Karpas-422 (cell line): ENCODE data around the gene GPER1. TPM values are rescaled to one million over a fixed set of nuclear protein-coding genes. Genes with fewer than 3 reads are reported as not detected.
"Not testable (repeated sequence)": the region's sequence is repeated elsewhere in the genome, so short reads cannot be mapped to it uniquely, and the experiment has no call there.

ENCODE experiments used
- DNase-seq: peaks from one replicate; pipeline ENCODE4 v3.0.0-alpha.2; 2015
- H2AFZ ChIP-seq: fragments of 200-600 bp; sonication (generic); 2 replicates; pipeline ENCODE4 v1.6.1; 2014; ENCODE audit warnings: antibody characterized with exemption, low read length, mixed read lengths
- H3K27ac ChIP-seq: fragments of 200-600 bp; sonication (generic); 2 replicates; pipeline ENCODE4 v1.5.1; 2014; ENCODE audit warnings: mild to moderate bottlenecking, low read length, moderate library complexity
- H3K27me3 ChIP-seq: fragments of 200-600 bp; sonication (generic); 2 replicates; pipeline ENCODE4 v1.6.1; 2014; ENCODE audit warnings: low read length, mixed read lengths
- H3K36me3 ChIP-seq: fragments of 200-600 bp; sonication (generic); 2 replicates; pipeline ENCODE4 v1.6.1; 2014; ENCODE audit warnings: low read length, mixed read lengths; ENCODE audit not compliant: insufficient read depth
- H3K4me1 ChIP-seq: fragments of 200-600 bp; sonication (generic); 2 replicates; pipeline ENCODE4 v1.6.1; 2014; ENCODE audit warnings: mild to moderate bottlenecking, low read length, mixed read lengths
- H3K4me2 ChIP-seq: fragments of 200-600 bp; sonication (generic); 2 replicates; pipeline ENCODE4 v1.6.1; 2014; ENCODE audit warnings: low read length, low read depth, mild to moderate bottlenecking; ENCODE audit not compliant: poor library complexity, severe bottlenecking
- H3K4me3 ChIP-seq: fragments of 200-600 bp; sonication (generic); 2 replicates; pipeline ENCODE4 v1.5.1; 2014; ENCODE audit warnings: mild to moderate bottlenecking, antibody characterized with exemption, low read length, mixed read lengths
- H3K79me2 ChIP-seq: fragments of 200-600 bp; sonication (generic); 2 replicates; pipeline ENCODE4 v1.6.1; 2014; ENCODE audit warnings: mild to moderate bottlenecking, low read length, mixed read lengths
- H3K9ac ChIP-seq: fragments of 200-600 bp; sonication (generic); 2 replicates; pipeline ENCODE4 v1.6.0; 2014; ENCODE audit warnings: low read length
- H3K9me2 ChIP-seq: fragments of 200-600 bp; sonication (generic), shearing (Covaris generic); replicated peaks from 2 replicates; pipeline ENCODE4 v1.6.0; 2014; ENCODE audit warnings: mild to moderate bottlenecking, low read length, moderate library complexity; ENCODE audit not compliant: insufficient read depth
- H3K9me3 ChIP-seq: fragments of 300-700, 200-600 bp; sonication (generic); 2 replicates; pipeline ENCODE4 v1.6.1; 2014; ENCODE audit warnings: low read length, mixed read lengths
- H4K20me1 ChIP-seq: fragments of 200-600 bp; sonication (generic); 2 replicates; pipeline ENCODE4 v1.6.1; 2014; ENCODE audit warnings: mild to moderate bottlenecking, antibody characterized with exemption, low read length, low read depth; ENCODE audit not compliant: insufficient read depth
- total RNA-seq: library from RNA; depleted of rRNA; stranded (reverse); fragments of >200 nt; shearing (Covaris generic); gene quantifications from 2 replicates; pipeline ENCODE4 v1.2.3, GENCODE V29; 2014; ENCODE audit warnings: low replicate concordance

Gene GPER1
- total RNA-seq, 1 experiment from 2014 or later: not detected

DNA sequence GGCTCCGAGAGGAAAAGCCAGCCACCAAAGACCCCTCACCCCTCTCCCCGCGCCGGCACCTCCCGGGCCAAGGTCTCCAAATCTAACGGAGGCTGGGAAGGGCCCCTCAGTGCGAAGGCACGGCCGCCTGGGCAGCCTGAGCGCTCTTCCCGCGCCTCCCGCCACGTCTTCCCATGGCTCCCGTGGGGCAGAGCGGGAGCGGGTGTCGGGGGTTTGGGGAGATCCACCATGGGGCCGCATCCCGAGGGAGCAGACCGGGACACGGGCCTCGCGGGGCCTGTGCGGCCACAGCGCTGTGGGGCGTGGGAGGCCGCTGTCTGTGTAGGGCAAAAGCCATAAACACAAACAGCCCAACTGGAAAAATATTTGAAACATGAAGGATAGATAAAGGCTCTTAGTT is 22.4 kb downstream of the GPER1 start:
- Histone ChIP-seq H3K4me3 (no peak overlapping the region), H3K27ac (no peak overlapping the region), H4K20me1 (peaks cover 28% of the 10 kb centered on the region; the same call in 1 of the 2 replicates), H2AFZ (no peak overlapping the region), H3K36me3 (no peaks in the 10 kb centered on the region), H3K9me2 (no peaks in the 10 kb centered on the region), H3K9ac (no peak overlapping the region), H3K27me3 (no peaks in the 10 kb centered on the region), H3K4me2 (no peak overlapping the region), H3K79me2 (no peaks in the 10 kb centered on the region), H3K9me3 (no peaks in the 10 kb centered on the region), H3K4me1 (no peaks in the 10 kb centered on the region)
- no peak for DNase-seq

DNA sequence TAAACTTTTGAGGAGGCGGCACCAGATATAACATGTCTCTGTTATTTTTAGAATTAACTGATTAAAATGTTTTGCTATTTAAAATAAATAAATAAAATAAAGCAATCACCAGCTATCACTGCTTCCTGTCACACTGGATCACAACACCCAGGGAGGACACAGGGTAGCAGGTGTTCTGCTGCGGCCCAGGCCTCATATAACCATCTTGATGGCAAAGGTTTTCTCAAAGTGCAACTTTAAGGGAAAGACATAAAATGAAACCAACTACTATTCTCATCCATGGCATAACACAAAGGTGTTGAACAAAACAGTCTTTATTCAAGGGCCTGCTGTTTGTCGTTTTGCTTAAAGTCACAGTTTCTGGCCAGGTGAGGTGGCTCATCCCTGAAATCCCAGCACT is 23.2 kb downstream of the GPER1 start:
- H3K79me2 ChIP-seq: no peaks in the 10 kb centered on the region
- no peak overlapping the region for H3K9ac ChIP-seq
- no peaks in the 10 kb centered on the region for H3K36me3 ChIP-seq
- no peak for DNase-seq
- H3K27me3 ChIP-seq: no peaks in the 10 kb centered on the region
- no peak overlapping the region for H3K4me2 ChIP-seq
- H3K27ac ChIP-seq: no peak overlapping the region
- no peak overlapping the region for H3K4me3 ChIP-seq
- no peaks in the 10 kb centered on the region for H3K9me3 ChIP-seq
- H3K4me1 ChIP-seq: no peaks in the 10 kb centered on the region
- peaks cover 23% of the 10 kb centered on the region; the same call in 1 of the 2 replicates for H4K20me1 ChIP-seq
- H3K9me2 ChIP-seq: no peaks in the 10 kb centered on the region
- H2AFZ ChIP-seq: no peak overlapping the region

DNA sequence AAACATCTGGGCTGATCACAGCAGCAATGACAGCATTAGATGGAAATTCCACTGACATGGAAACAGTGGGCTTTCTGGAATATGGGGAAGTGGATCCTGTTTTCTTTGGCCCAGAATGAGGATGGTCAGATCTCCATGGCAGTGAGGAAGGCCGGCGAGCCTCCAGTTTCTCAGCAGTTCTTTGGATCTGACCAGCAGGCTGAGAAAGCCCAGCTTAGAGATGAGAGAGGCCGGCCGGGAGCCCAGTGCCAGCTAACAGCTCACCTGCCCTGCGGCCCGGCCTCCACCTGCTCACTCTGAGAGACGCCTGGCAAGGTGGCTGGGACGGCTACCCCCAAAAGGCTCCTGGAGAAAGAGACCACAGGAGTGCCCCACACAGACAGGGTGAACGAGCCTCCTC is 24.2 kb downstream of the GPER1 start:
- Histone ChIP-seq H3K27me3 (no peaks in the 10 kb centered on the region), H3K36me3 (no peaks in the 10 kb centered on the region), H3K4me1 (no peaks in the 10 kb centered on the region), H3K9me2 (no peaks in the 10 kb centered on the region), H3K27ac (no peak overlapping the region), H4K20me1 (peaks cover 14% of the 10 kb centered on the region; the same call in 1 of the 2 replicates), H3K79me2 (no peaks in the 10 kb centered on the region), H3K9me3 (no peaks in the 10 kb centered on the region), H3K9ac (no peak overlapping the region), H3K4me3 (no peak overlapping the region), H3K4me2 (no peak overlapping the region), H2AFZ (no peak overlapping the region)
- DNase-seq: no peak

DNA sequence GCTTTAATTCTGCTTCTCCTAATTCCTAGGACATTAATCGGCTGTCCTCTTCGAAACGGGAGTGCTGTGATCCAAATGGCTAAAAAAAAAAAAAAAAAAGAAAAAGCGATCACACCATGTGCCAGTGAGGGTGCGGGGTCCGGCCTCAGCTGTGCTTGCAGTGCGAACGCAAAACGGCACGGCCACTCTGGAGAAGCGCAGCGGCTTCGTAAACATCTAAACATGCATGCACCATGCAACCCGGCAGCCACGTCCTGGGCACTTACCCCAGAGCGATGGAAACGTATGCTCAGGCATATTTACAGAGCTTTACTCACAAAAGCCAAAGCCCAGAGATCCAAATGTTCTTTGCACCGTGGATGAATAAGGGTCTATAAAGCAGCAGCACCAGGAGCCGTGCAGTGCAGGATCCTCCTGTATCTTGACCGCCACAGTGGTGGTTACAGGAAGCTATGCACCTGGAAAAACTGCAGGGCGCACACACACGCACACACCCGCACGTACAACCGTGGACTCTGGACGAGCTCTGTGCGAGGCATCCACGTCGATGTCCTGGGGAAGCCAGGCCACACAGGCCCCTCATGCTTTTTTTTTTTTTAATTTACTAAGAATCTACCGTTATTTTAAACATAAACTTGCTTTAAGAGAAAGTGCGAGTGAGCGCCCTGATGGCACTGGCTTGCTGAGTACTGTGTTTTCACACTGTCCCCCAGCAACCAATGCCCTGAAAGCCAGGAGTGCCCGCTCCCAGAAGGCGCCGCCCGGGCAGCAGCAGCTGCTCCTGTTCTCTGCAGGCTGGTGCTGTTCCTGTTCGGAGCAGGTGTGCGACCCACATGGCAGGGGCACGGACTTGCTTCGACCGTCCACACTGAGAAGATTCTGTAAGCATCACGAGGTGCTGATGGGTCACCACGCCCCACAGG is 25.0 kb downstream of the GPER1 start:
- Histone ChIP-seq H3K9me3 (no peaks in the 10 kb centered on the region), H3K36me3 (no peaks in the 10 kb centered on the region), H3K27ac (no peak overlapping the region), H3K27me3 (no peaks in the 10 kb centered on the region), H3K4me2 (no peak overlapping the region), H3K4me1 (no peaks in the 10 kb centered on the region), H3K79me2 (no peaks in the 10 kb centered on the region), H3K4me3 (no peak overlapping the region), H2AFZ (no peak overlapping the region), H3K9me2 (no peaks in the 10 kb centered on the region), H4K20me1 (peaks cover 9% of the 10 kb centered on the region; the same call in 1 of the 2 replicates), H3K9ac (no peak overlapping the region)
- no peak for DNase-seq

DNA sequence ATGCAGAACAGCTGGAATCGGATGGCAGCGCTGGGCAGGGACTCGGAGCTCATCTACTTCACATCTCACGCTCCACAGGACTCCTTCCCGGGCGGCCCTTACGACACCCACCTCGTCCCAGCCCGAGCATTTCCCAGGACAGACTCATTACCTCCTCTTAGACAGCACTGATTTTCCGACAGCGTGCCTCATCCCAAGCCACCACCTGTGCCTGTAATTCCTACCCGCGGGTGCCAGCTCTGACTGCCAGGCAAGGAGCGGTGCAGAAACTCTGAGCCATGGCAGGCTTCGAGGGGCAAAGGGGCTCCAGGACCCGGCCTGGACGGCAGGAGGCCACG is 25.6 kb downstream of the GPER1 start:
- Histone ChIP-seq H4K20me1 (peaks cover 9% of the 10 kb centered on the region; the same call in 1 of the 2 replicates), H3K4me2 (no peak overlapping the region), H3K4me3 (no peak overlapping the region), H3K9me2 (no peaks in the 10 kb centered on the region), H3K9me3 (no peaks in the 10 kb centered on the region), H2AFZ (no peak overlapping the region), H3K36me3 (no peaks in the 10 kb centered on the region), H3K9ac (no peak overlapping the region), H3K4me1 (no peaks in the 10 kb centered on the region), H3K79me2 (no peaks in the 10 kb centered on the region), H3K27me3 (no peaks in the 10 kb centered on the region), H3K27ac (no peak overlapping the region)
- no peak for DNase-seq

DNA sequence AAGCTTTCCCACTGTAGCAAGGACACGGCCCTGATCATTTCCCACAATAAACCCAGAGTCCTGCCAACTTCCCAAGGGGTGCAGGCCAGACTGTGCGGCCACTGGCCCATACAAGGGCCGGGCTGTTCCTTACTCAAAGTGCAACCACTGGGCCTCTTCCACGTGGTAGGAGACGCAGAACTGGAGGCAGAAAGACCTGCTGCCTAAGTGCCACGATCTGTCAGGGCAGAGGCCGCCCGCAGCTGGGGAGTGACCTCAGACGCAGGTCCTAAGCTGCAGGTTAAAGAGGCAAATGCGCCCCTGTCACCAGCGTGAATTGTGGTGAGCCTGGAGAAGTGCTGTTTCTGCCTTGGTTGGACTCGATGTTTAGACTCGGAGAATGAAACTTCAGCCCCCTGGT is 26.2 kb downstream of the GPER1 start:
- H2AFZ ChIP-seq: no peak overlapping the region
- H3K4me1 ChIP-seq: no peaks in the 10 kb centered on the region

DNA sequence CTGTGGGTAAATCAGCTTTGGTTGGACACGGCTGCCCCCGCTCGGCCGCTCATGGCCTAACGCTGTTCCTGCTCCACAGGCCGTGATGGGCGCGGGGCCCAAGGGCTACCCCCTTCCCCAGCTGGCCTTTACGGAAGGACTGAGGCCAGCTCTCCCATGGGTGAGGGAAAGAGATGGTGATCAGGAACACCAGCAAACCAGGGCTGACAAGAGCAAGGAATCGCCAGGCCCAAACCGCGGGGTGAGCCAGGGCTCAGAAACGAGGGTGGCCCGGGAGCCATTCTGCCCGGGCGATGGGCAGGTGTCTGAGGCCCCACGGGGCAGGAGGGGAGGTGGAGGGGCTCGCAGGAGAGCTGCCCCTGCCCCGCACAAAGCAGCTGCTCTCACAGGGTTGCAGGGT is 26.6 kb downstream of the GPER1 start:
- Histone ChIP-seq H3K79me2 (no peaks in the 10 kb centered on the region), H3K27ac (no peak overlapping the region), H3K4me2 (no peak overlapping the region), H3K36me3 (no peaks in the 10 kb centered on the region), H3K27me3 (no peaks in the 10 kb centered on the region), H2AFZ (no peak overlapping the region), H4K20me1 (peaks cover 9% of the 10 kb centered on the region; the same call in 1 of the 2 replicates), H3K9me3 (no peaks in the 10 kb centered on the region), H3K9me2 (no peaks in the 10 kb centered on the region), H3K9ac (no peak overlapping the region), H3K4me3 (no peak overlapping the region), H3K4me1 (no peaks in the 10 kb centered on the region)
- no peak for DNase-seq

More for the DNA sequence above, 26.2 kb downstream of the GPER1 start:
- H3K79me2 ChIP-seq: no peaks in the 10 kb centered on the region
- no peaks in the 10 kb centered on the region for H3K9me2 ChIP-seq
- peaks cover 9% of the 10 kb centered on the region; the same call in 1 of the 2 replicates for H4K20me1 ChIP-seq
- no peak overlapping the region for H3K9ac ChIP-seq
- no peaks in the 10 kb centered on the region for H3K9me3 ChIP-seq
- H3K27me3 ChIP-seq: no peaks in the 10 kb centered on the region
- no peak overlapping the region for H3K4me2 ChIP-seq
- H3K36me3 ChIP-seq: no peaks in the 10 kb centered on the region
- no peak overlapping the region for H3K27ac ChIP-seq
- no peak for DNase-seq
- no peak overlapping the region for H3K4me3 ChIP-seq

DNA sequence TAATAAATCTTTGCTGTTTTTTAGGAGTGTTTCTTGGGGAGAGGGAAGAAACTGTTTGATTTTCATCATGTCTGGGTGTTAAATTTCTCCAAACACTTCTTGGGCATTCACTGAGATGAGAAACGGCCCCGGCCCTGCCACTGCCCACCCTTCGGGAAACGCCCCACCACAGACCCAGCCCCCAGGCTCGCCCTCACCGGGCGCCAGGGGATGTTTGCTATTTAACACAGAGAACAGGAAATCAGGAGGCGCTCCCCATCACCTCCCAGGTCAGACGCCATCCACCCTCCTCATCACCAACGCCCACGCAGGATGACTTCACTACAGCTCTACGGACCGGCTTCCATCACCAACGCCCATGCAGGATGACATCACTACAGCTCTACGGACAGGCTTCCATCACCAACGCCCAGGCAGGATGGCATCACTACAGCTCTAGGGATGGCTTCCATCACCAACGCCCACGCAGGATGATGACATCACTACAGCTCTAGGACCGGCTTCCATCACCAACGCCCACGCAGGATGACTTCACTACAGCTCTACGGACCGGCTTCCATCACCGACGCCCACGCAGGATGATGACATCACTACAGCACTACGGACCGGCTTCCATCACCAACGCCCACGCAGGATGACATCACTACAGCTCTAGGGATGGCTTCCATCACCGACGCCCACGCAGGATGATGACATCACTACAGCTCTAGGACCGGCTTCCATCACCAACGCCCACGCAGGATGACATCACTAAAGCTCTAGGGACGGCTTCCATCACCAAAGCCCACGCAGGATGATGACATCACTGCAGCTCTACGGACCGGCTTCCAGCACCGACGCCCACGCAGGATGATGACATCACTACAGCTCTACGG is 27.5 kb downstream of the GPER1 start:
- H3K79me2 ChIP-seq, H3K4me3 ChIP-seq, H3K27me3 ChIP-seq, DNase-seq, H3K4me1 ChIP-seq, H3K9me2 ChIP-seq, H3K9ac ChIP-seq, H3K36me3 ChIP-seq, H4K20me1 ChIP-seq, H3K4me2 ChIP-seq, H3K9me3 ChIP-seq, H2AFZ ChIP-seq, H3K27ac ChIP-seq: not testable (repeated sequence)
